ENCODE results near the gene PALM2AKAP2.
"Not testable (repeated sequence)": the region's sequence is repeated elsewhere in the genome, so short reads cannot be mapped to it uniquely, and the experiment has no call there.

PALM2AKAP2 gene

DNA sequence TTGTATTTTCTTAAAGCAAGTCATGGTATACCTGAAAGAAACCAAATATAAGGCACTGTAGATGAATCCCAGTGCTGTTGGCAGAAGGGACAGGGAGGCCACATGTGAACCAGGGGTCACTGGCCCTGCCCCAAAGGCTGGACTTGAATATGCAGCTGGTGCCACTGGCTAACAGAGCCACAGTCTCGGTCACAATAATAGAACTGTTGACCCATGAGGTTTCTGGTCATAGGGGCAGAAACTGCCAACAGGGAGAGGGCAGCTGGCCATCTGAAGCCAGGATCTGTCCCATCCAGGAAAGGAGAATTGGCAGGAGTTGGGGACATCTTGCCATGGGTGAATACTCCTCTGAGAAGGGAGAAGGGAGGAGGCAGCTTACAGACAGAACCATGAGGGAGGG lies 31.9 kb downstream of the PALM2AKAP2 start:
- FAIRE-seq: no peak

DNA sequence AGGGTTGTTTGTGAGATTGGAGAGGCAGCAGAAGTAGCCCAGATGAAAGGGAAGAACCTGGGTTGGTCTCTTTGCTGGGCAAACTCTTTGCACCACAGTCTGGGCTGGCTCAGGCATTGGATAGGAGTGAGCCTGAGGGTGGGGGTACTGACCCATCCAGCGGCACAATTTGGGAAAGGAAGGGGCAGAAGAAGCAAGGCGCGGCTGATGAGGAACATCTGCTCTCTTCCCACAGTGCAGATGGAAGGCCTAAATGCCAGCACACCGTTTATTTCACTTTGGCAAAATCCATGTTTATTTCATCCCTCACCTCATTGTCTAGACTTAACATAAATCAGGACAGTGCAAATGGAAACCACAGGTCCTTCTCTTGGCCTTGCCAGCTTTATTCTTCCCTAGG lies 32.3 kb downstream of the PALM2AKAP2 start:
- FAIRE-seq: no peak

DNA sequence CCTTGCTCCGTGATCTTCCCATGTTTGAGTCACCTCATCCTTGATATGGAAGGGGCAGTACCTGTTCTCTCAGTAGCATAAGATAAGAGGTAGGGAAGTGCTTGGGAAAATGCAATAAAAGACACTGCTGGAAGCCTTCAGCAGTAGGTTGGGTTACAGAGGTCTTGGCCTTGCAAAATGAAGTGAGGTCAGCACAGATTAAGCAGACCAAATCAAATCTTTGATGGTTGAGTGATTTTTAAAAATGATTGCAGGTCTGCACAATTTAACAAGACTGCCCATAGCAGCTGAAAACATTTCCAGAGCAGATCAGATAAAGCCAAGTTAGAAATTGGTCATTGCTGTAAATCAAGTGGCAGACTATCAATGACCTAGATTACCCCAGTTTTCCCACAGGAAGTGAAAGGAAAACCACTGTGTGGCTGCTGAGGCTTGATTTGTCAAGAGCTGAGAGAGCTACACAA lies 32.9 kb downstream of the PALM2AKAP2 start:
- no peak for FAIRE-seq

GRCh38 chr9:109813303-109813702 lies 33.3 kb downstream of the PALM2AKAP2 start:
- FAIRE-seq: no peak

- FAIRE-seq: no peak
Measured at GRCh38 chr9:109813829-109814228, 33.8 kb downstream of the PALM2AKAP2 start.

GRCh38 chr9:109815366-109815947 lies 35.5 kb downstream of the PALM2AKAP2 start:
- FAIRE-seq: no peak

DNA sequence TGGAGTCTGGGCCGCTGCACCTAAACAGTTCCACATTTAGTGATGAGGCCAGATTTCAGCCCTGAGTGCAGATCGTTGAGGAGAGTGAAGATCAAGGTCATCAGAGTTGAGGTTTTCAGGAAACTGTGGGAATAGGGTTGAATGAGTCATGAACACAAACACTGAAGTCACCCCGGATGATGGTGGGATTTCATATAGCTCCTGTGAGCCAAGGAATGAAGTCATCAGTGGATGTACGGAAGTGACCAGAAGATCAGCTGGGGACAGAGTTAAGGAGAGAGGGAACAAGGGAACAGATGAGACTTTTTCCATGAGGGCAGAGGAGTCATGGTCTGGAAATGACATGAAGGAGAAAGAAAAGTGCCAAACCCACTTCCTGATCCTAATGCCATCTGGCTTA lies 36.5 kb downstream of the PALM2AKAP2 start:
- FAIRE-seq: no peak

DNA sequence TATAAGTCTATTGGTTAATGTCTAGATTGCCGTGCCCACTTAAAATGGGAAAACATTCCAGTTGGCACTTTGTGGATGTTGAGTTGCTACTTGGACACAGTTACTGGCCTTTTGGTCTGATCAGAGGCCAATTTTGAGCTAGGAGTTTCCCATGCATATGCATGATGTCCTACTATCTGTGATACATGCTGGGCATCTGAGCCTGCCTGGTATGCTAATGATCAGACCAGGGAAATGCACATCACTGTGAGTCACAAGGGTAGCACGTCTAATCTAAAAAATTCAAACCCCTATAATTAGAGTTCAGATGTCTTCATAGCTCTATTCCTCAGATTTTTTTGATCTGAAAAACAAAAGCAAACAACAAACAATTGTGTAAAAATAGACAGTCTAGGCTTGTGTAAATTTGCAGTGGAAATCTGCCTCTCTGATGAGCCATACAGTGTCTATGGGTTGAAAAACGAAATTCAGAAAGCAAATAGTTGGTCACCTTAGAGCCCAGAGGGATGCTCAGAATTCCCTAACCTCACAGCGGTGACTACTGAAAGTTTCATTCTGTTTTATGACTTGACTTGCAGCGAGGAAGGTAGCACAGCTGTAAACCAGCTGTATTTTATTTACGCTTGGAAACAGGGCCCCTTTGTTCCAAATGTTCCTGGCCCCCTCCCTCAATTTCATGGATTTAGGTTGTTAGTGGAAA lies 37.3 kb downstream of the PALM2AKAP2 start:
- FAIRE-seq: no peak

GRCh38 chr9:109817846-109818472 lies 38.0 kb downstream of the PALM2AKAP2 start:
- FAIRE-seq: peak; percentile 67

- no peak for FAIRE-seq
Measured at GRCh38 chr9:109821711-109822110, 41.7 kb downstream of the PALM2AKAP2 start.

DNA sequence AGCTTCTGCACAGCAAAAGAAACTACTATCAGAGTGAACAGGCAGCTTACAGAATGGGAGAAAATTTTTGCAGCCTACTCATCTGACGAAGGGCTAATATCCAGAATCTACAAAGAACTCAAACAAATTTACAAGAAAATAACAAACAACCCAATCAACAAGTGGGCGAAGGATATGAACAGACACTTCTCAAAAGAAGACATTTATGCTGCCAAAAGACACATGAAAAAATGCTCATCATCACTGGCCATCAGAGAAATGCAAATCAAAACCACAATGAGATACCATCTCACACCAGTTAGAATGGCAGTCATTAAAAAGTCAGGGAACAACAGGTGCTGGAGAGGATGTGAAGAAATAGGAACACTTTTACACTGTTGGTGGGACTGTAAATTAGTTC lies 45.4 kb downstream of the PALM2AKAP2 start:
- not testable (repeated sequence) for FAIRE-seq

DNA sequence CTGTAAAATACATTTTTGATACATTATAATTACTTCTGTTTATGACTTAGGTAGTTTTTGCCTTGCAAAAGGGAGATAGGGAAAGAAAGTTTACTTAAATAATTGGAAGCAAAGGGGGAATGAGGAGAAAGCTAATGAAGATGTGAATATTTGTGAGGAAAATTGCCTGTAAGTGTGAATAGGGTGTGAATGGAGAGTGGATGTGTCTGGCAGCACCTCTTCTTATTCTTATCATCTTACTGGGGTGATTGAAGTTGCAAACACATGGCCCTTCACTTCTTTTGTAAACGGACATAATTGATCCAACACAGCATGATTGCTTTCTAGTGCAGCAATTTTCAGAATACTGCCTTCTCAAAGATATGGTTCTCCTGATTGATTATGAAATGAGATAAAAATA lies 46.6 kb downstream of the PALM2AKAP2 start:
- no peak for FAIRE-seq

- no peak for FAIRE-seq
Measured at GRCh38 chr9:109828254-109828653, 48.3 kb downstream of the PALM2AKAP2 start.

Data from G401.6 (cell line).